Measurements from ENCODE around the gene PROM2.

- no peak for TF ChIP-seq CTCF (IDR thresholded peaks at IDR 0.05)
- TF ChIP-seq POLR2A (IDR thresholded peaks at IDR 0.05) = no peak
Observed at GRCh38 chr2:95301186-95301585, 26.9 kb downstream of the PROM2 start.

Data from uterus (tissue), 2 donors.